T47D (cell line): ENCODE measurements around the gene TMEM184B.

Experiments
- DNase-seq, 2 experiments: peaks; one replicate each; pipeline versions ENCODE4 v3.0.0 to v3.0.0-alpha.2; 2011 to 2012; ENCODE audit warnings: low read depth in 1 of 2, low spot score in 1 of 2
- JUND ChIP-seq: IDR thresholded peaks from 2 replicates; pipeline ENCODE4 v1.6.1; 2012; ENCODE audit warnings: low read depth
- in situ Hi-C: cut with HindIII; loops from 2 replicates; pipeline ENCODE4 v1.10.0; 2016; ENCODE audit warnings: low sequenced_read_pairs, low pct_unique_long_range_greater_than_20kb

Gene TMEM184B

GRCh38 chr22:38302906-38303305 is 30.1 kb upstream of the TMEM184B start:
- no peak for TF ChIP-seq JUND
- in situ Hi-C loops: no loop called here
- DNase-seq: no peak

DNA sequence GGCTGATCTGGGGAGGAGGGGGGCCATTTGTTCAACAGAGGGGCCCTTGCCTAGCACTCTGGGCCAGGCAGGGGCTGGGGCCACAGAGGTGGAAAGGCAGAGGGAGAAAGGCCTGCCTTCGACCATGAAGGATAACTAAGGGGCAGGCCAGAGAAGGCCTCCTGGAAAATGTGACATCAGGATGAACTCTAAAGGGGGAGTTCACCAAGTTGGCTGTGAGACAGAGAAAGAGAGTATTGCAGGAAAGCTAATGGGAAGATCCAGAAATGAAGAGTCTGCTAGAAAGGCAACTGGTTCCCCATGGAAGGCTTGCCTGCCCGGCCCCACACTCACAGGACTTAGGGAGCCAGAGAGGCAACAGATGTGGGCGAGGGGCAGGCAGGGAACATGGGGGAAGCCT is 28.1 kb upstream of the TMEM184B start:
- DNase-seq: no peak
- in situ Hi-C loops: no loop called here
- no peak for TF ChIP-seq JUND

GRCh38 chr22:38300197-38300945 is 27.6 kb upstream of the TMEM184B start:
- no peak for DNase-seq
- TF ChIP-seq JUND: no peak
- in situ Hi-C loops: no loop called here

DNA sequence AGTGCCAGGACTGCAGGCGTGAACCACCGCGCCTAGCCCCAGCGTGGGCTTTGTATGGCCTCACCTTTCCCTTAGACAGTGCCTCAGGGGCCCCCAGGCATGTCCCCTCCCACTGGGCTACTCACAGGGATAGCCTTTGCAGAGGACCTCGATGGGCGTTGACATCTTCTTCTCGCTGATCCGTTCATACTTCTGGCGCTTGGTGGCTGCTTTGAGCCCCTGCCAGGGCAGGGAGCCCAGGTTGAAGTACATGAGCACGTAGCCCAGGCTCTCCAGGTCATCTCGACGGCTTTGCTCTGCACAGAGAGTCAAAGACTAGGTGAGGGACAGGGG is 26.9 kb upstream of the TMEM184B start:
- in situ Hi-C loops: no loop called here
- DNase-seq: no peak
- no peak for TF ChIP-seq JUND

DNA sequence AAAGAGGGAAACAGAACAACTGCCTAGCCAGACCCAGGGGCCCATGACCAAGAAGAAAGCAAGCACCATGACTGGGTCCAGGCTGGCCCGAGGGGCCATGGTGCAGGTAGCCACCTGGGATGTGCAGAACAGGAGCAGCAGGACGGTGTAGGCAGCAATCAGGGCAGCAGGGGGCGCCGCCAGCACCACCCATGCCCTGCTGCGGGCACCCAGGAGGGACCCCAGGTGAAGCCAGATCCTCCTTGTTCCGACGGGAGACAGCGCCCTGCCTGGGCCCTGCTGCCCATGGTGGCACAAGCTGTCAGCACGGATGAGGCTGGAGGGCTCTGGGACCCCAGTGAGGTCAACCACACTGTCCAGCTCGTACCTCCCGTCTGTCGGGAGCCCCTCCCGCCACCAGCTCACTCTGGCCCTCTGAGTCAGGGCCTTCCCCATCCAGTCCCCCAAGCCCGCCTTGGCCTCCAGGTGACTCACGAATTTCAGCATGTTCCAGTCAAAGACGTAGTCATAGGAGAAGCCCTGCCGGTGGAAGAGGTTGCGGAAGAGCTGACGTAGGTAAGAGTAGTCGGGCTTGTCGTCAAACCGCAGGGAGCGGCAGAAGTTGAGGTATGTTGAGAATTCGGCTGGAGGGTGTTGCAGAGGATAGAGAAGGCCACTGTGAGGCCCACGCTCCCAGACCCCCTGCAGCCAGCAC is 25.6 kb upstream of the TMEM184B start:
- in situ Hi-C loops: no loop called here
- no peak for DNase-seq
- no peak for TF ChIP-seq JUND

- no peak for DNase-seq
- in situ Hi-C loops: no loop called here
- no peak for TF ChIP-seq JUND
Measured at GRCh38 chr22:38296372-38296771, 23.6 kb upstream of the TMEM184B start.

DNA sequence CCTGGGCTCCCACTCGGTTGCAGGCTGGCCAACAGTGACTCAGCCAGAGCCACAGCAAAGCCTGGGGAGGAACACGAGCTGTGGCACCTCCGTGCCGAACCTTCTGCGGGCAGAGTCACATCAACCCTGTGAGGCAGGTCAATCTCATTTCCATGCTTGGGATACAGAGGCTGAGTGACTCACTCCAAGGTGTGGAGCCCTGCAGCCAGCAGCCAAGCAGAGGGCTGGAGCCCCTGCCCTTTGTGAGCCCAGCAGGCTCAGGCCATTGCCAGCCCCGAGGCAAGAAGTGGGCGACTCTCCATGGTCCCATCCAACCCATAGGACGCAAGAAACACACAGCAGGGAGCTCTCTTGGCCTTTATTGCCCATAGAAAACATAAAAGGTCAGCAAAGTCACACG is 23.1 kb upstream of the TMEM184B start:
- in situ Hi-C loops: no loop called here
- no peak for DNase-seq
- TF ChIP-seq JUND: no peak

GRCh38 chr22:38295339-38295738 is 22.5 kb upstream of the TMEM184B start:
- in situ Hi-C loops: no loop called here
- no peak for DNase-seq
- no peak for TF ChIP-seq JUND

DNA sequence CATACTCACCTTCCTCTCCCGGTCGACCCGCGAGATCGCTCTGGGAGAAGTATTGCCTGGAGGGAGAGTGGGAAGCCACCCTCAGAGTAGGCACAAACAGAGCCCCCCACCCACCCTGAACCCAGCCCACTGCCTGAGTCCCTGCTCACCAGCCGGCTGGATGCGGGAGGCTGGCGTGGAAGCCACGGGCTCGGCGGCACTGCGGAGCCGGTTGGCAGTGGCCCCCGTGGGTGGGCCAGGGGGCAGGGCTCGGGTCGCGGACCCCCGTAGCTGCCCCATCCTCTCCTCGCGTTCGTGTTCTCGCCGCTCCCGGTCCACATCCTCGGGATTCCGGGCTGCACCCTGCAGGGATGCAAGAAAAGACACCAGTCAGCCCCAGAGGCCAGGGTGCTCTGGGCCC is 21.4 kb upstream of the TMEM184B start:
- DNase-seq: no peak
- TF ChIP-seq JUND: no peak
- in situ Hi-C loops: no loop called here

- in situ Hi-C loops: no loop called here
- no peak for TF ChIP-seq JUND
- no peak for DNase-seq
Measured at GRCh38 chr22:38292694-38293093, 19.9 kb upstream of the TMEM184B start.

GRCh38 chr22:38291201-38291777 is 18.5 kb upstream of the TMEM184B start:
- in situ Hi-C loops: no loop called here
- no peak for DNase-seq
- no peak for TF ChIP-seq JUND

DNA sequence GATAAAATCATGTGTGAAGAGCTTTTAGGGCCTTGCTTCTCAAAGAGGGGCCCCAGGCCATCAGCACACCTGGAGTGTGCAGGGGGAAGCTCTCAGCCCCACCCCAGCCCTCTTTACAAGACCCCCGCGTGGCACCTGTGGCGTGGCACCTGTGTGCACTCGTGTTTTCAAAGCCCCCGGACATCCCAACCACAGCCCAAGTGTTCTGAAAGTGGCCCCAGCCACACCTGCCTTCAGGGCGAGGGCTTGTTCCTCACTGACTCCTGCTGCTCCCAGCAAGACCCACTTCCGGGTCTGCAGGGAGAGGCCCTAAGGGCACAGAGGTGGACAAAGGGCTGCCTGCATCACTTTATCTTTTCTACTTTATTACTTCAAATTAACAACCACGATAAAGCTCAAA is 17.5 kb upstream of the TMEM184B start:
- no peak for DNase-seq
- no peak for TF ChIP-seq JUND
- in situ Hi-C loops: no loop called here

DNA sequence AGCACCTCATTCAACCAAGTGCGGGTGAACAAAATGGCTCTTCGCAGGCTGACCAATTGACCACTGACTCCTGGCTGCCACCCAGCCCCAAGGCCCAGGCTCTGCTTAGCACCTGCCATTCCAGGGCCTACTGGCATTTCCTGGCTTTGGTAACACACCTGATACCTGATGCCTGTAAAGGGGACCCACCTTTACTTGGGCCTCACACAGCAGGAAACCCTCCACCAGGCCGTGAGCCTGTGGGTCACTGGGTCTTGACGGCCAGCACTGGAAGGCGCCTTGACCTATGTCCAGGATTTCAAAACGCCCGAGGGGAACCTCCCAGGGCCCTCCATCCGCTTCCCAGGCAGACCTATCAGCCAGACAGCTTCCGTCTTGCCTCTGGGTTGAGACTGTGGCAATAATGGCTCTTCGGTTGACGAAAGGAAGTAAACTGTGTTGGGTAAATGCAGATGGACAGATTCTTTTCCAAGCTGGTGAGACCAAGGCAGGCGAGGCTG is 16.8 kb upstream of the TMEM184B start:
- DNase-seq: no peak
- in situ Hi-C loops: no loop called here
- no peak for TF ChIP-seq JUND
